ENCODE measurements around the gene KCTD11.
"Not testable (repeated sequence)": the region's sequence is repeated elsewhere in the genome, so short reads cannot be mapped to it uniquely, and the experiment has no call there.

The KCTD11 gene

DNA sequence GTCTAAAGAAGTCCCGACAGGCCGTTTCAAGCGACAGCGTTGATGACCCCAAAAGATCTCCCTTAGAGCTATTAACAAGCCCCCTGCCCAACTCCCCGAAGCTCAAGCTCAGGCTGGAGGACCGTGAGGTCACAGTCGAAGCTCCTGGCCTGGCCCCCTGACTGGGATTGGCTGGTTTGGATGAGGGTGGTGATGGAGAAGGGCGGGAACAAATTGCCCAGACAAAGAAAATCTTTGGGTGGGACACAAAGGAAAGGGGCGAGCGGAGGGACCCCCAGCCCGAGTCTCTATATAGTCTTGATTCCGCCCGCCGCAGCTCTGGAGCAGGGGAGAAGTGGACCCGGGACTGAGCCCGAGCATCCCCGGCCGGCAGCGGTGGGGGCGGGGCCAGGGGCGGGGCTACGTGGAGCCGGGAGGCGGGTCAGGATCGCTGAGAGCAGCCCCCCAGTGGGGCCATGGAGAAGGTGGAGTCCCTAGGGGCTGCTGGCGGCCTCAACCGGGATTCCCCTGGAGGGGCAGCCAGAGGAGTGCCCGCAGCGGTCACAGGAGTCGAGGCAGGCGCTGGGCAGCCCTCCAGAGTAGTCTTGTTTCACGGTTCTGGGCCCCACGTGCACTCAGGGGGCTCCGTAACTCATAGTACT is 21.8 kb upstream of the KCTD11 start:
- Histone ChIP-seq H3K4me3 (ENCODE audit: low read length) (peak overlapping the region; percentile 88), H2AFZ (ENCODE audit: low read depth, low read length) (0 out of 2 replicates have a peak overlapping the region, but pooled peaks have one; percentile 32), H3K4me2 (ENCODE audit: low read length) (peak overlapping the region; percentile 89), H3K36me3 (replicated peaks; ENCODE audit: low read depth, low read length) (no peaks in the 10 kb centered on the region), H3K27ac (ENCODE audit: low read length) (peak overlapping the region; percentile 93), H4K20me1 (ENCODE audit: insufficient read depth, low read length) (no peaks in the 10 kb centered on the region), H3K9ac (ENCODE audit: low read length) (peak overlapping the region; percentile 94), H3K9me3 (ENCODE audit: insufficient read depth, low read length) (no peaks in the 10 kb centered on the region), H3K27me3 (ENCODE audit: low read depth, low read length) (no peaks in the 10 kb centered on the region), H3K4me1 (ENCODE audit: low read length) (peaks cover 30% of the 10 kb centered on the region), H3K79me2 (ENCODE audit: low read length) (peaks cover 16% of the 10 kb centered on the region)
- TF ChIP-seq EZH2phosphoT487 (IDR thresholded peaks at IDR 0.05; ENCODE audit: low read depth) = no peak
- TF ChIP-seq, protein P1, sequence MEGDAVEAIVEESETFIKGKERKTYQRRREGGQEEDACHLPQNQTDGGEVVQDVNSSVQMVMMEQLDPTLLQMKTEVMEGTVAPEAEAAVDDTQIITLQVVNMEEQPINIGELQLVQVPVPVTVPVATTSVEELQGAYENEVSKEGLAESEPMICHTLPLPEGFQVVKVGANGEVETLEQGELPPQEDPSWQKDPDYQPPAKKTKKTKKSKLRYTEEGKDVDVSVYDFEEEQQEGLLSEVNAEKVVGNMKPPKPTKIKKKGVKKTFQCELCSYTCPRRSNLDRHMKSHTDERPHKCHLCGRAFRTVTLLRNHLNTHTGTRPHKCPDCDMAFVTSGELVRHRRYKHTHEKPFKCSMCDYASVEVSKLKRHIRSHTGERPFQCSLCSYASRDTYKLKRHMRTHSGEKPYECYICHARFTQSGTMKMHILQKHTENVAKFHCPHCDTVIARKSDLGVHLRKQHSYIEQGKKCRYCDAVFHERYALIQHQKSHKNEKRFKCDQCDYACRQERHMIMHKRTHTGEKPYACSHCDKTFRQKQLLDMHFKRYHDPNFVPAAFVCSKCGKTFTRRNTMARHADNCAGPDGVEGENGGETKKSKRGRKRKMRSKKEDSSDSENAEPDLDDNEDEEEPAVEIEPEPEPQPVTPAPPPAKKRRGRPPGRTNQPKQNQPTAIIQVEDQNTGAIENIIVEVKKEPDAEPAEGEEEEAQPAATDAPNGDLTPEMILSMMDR (IDR thresholded peaks at IDR 0.05; ENCODE audit: low read depth, low read length) = no peak

DNA sequence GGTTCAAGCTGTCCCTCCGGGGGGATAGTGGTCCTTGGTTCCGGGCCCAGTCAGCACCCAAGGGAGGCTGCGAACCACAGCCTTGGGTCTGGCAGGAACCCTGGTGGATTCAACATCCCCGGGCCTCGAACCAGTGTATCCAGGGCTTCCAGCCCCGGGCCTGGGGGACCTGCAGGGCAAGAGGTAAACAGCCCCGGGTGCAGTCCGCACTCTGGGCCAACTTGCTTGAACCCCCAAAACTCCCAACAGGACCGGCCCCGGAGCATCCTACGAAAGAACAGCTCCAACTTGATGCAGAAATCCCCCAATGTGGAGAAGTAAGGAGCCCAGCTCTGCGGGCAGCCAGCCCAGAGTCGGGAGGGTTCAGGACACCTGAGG is 21.3 kb upstream of the KCTD11 start:
- H3K4me1 ChIP-seq (ENCODE audit: low read length) = peaks cover 32% of the 10 kb centered on the region
- peak overlapping the region; percentile 93 for H3K27ac ChIP-seq (ENCODE audit: low read length)
- peak overlapping the region; percentile 94 for H3K9ac ChIP-seq (ENCODE audit: low read length)
- no peaks in the 10 kb centered on the region for H3K27me3 ChIP-seq (ENCODE audit: low read depth, low read length)
- H3K79me2 ChIP-seq (ENCODE audit: low read length) = peaks cover 16% of the 10 kb centered on the region
- no peaks in the 10 kb centered on the region for H4K20me1 ChIP-seq (ENCODE audit: insufficient read depth, low read length)
- H3K4me2 ChIP-seq (ENCODE audit: low read length) = peak overlapping the region; percentile 89
- H3K9me3 ChIP-seq (ENCODE audit: insufficient read depth, low read length) = no peaks in the 10 kb centered on the region
- TF ChIP-seq, protein P1 (IDR thresholded peaks at IDR 0.05; ENCODE audit: low read depth, low read length) = no peak
- no peak for TF ChIP-seq EZH2phosphoT487 (IDR thresholded peaks at IDR 0.05; ENCODE audit: low read depth)
- H3K4me3 ChIP-seq (ENCODE audit: low read length) = peak overlapping the region; percentile 88
- no peak overlapping the region for H2AFZ ChIP-seq (ENCODE audit: low read depth, low read length)
- H3K36me3 ChIP-seq (replicated peaks; ENCODE audit: low read depth, low read length) = no peaks in the 10 kb centered on the region

DNA sequence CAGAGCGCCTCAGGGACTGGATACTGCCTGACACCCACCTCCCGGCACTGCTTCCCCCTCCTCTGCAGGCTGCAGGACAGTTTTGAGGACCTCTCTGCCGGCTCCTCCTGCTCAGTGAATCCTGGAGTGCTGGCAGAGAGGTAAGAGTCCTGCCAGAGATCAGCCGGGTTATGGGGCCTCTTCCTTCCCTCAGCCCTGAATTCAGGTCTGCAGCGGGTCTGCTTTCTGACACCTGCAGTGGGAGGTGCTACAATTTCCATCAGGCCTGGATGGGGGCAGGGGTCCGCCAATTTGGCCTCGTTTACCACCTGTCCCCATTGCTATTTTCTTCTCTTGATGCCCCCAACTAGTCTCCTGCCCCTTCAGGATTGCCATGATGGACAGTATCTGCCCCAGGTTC is 19.9 kb upstream of the KCTD11 start:
- Histone ChIP-seq H3K9ac (ENCODE audit: low read length) (peak overlapping the region; percentile 54), H3K79me2 (ENCODE audit: low read length) (peaks cover 23% of the 10 kb centered on the region), H3K4me3 (ENCODE audit: low read length) (peak overlapping the region; percentile 67), H3K4me2 (ENCODE audit: low read length) (peak overlapping the region; percentile 80), H3K4me1 (ENCODE audit: low read length) (peaks cover 42% of the 10 kb centered on the region), H4K20me1 (ENCODE audit: insufficient read depth, low read length) (no peaks in the 10 kb centered on the region), H3K36me3 (replicated peaks; ENCODE audit: low read depth, low read length) (no peaks in the 10 kb centered on the region), H3K9me3 (ENCODE audit: insufficient read depth, low read length) (no peaks in the 10 kb centered on the region), H3K27me3 (ENCODE audit: low read depth, low read length) (no peaks in the 10 kb centered on the region), H3K27ac (ENCODE audit: low read length) (peak overlapping the region; percentile 59), H2AFZ (ENCODE audit: low read depth, low read length) (peak overlapping the region; percentile 30; the same call in 1 of the 2 replicates)
- TF ChIP-seq EZH2phosphoT487 (IDR thresholded peaks at IDR 0.05; ENCODE audit: low read depth) = no peak
- TF ChIP-seq, protein P1 (IDR thresholded peaks at IDR 0.05; ENCODE audit: low read depth, low read length) = no peak

DNA sequence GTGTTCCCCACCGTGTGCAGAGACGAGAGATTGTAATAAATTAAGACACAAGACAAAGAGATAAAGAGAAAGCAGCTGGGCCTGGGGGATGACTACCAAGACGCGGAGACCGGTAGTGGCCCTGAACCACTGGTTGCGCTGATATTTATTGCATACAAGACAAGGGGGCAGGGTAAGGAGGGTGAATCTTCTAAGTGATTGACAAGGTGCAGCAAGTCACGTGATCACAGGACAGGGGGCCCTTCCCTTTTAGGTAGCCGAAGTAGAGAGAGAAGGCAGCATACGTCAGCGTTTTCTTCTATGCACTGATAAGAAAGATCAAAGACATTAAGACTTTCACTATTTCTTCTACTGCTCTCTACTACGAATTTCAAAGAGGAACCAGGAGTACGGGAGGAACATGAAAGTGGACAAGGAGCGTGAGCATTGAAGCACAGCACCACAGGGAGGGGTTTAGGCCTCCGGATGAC is 19.3 kb upstream of the KCTD11 start:
- H3K9ac ChIP-seq (ENCODE audit: low read length) = peak overlapping the region; percentile 54
- H3K79me2 ChIP-seq (ENCODE audit: low read length) = peaks cover 22% of the 10 kb centered on the region
- H3K4me1 ChIP-seq (ENCODE audit: low read length) = peaks cover 44% of the 10 kb centered on the region
- not testable (repeated sequence) for H4K20me1 ChIP-seq (ENCODE audit: insufficient read depth, low read length); H3K36me3 ChIP-seq (replicated peaks; ENCODE audit: low read depth, low read length); H2AFZ ChIP-seq (ENCODE audit: low read depth, low read length); H3K27me3 ChIP-seq (ENCODE audit: low read depth, low read length); H3K9me3 ChIP-seq (ENCODE audit: insufficient read depth, low read length)
- peak overlapping the region; percentile 59 for H3K27ac ChIP-seq (ENCODE audit: low read length)
- peak overlapping the region; percentile 80 for H3K4me2 ChIP-seq (ENCODE audit: low read length)
- H3K4me3 ChIP-seq (ENCODE audit: low read length) = peak overlapping the region; percentile 67
